SK-N-MC (cell line): Measurements from ENCODE around the gene NLGN1.

ENCODE experiments used
- EZH2 ChIP-seq: fragments of 200-600 bp; sonication (generic); IDR thresholded peaks from one replicate; pipeline ENCODE4 v1.6.1; 2017; ENCODE audit warnings: antibody characterized with exemption
- FOXP2 ChIP-seq: optimal IDR thresholded peaks from 2 replicates; pipeline ENCODE3; 2011; ENCODE audit warnings: mild to moderate bottlenecking, moderate library complexity; ENCODE audit not compliant: insufficient read depth; ENCODE audit errors: extremely low read length, control extremely low read depth
- POLR2AphosphoS5 ChIP-seq: IDR thresholded peaks from 2 replicates; pipeline ENCODE4 v1.6.1; 2012; ENCODE audit warnings: mild to moderate bottlenecking, low read depth, low read length, borderline replicate concordance

GRCh38 chr3:173739726-173740125, 342.2 kb downstream of the NLGN1 start:
- no peak for TF ChIP-seq EZH2
- no peak for TF ChIP-seq POLR2AphosphoS5
- no peak for TF ChIP-seq FOXP2
